DOHH2 (cell line): Measurements from ENCODE around the gene ERN1.

Source experiments
- H3F3A ChIP-seq: fragments of 200-600 bp; sonication (generic), shearing (Covaris generic); 2 replicates; pipeline ENCODE4 v1.6.0; 2016; ENCODE audit warnings: antibody characterized with exemption, mild to moderate bottlenecking; ENCODE audit not compliant: control insufficient read depth, insufficient read depth
- H3K27ac ChIP-seq: fragments of 200-600 bp; sonication (generic); 2 replicates; pipeline ENCODE4 v1.5.1; 2014; ENCODE audit warnings: low read depth, mild to moderate bottlenecking, low read length, moderate library complexity
- H3K27me3 ChIP-seq: fragments of 200-600 bp; sonication (generic); 2 replicates; pipeline ENCODE4 v1.6.1; 2014; ENCODE audit warnings: mild to moderate bottlenecking, low read length, mixed read lengths; ENCODE audit not compliant: control insufficient read depth
- H3K36me3 ChIP-seq: fragments of 200-600 bp; sonication (generic); 2 replicates; pipeline ENCODE4 v1.6.1; 2014; ENCODE audit warnings: mild to moderate bottlenecking, low read length, moderate library complexity, mixed read lengths; ENCODE audit not compliant: control insufficient read depth
- H3K4me1 ChIP-seq: fragments of 200-600 bp; sonication (generic); 2 replicates; pipeline ENCODE4 v1.6.1; 2014; ENCODE audit warnings: mild to moderate bottlenecking, low read length, mixed read lengths; ENCODE audit not compliant: control insufficient read depth
- H3K4me2 ChIP-seq: fragments of 200-600 bp; sonication (generic); 2 replicates; pipeline ENCODE4 v1.6.0; 2014; ENCODE audit warnings: mild to moderate bottlenecking, low read length, moderate library complexity
- H3K4me3 ChIP-seq: fragments of 200-600 bp; sonication (generic); 2 replicates; pipeline ENCODE4 v1.5.1; 2014; ENCODE audit warnings: mild to moderate bottlenecking, low read length, mixed read lengths
- H3K79me2 ChIP-seq: fragments of 200-600 bp; sonication (generic); 2 replicates; pipeline ENCODE4 v1.6.1; 2014; ENCODE audit warnings: mild to moderate bottlenecking, low read length, mixed read lengths; ENCODE audit not compliant: control insufficient read depth
- H3K9me2 ChIP-seq: fragments of 200-600 bp; sonication (generic); replicated peaks from 2 replicates; pipeline ENCODE4 v1.6.1; 2014; ENCODE audit warnings: mild to moderate bottlenecking, low read length, mixed read lengths; ENCODE audit not compliant: control insufficient read depth
- H3K9me3 ChIP-seq: fragments of 200-600 bp; sonication (generic); 2 replicates; pipeline ENCODE4 v1.6.1; 2014; ENCODE audit warnings: antibody characterized with exemption, low read length, mixed read lengths; ENCODE audit not compliant: control insufficient read depth, insufficient read depth
- H4K20me1 ChIP-seq: fragments of 200-600 bp; sonication (generic); 2 replicates; pipeline ENCODE4 v1.6.0; 2014; ENCODE audit warnings: low read depth, mild to moderate bottlenecking, antibody characterized with exemption, low read length, moderate library complexity; ENCODE audit not compliant: control insufficient read depth, insufficient read depth
- EZH2phosphoT487 ChIP-seq: fragments of 200-600 bp; sonication (generic); IDR thresholded peaks from 2 replicates; pipeline ENCODE4 v1.6.1; 2017; ENCODE audit warnings: borderline replicate concordance, mild to moderate bottlenecking, antibody characterized with exemption, low read length, moderate library complexity, mixed read lengths
- TF ChIP-seq, protein P1 (sequence below): fragments of 200-600 bp; sonication (generic); IDR thresholded peaks from one replicate; pipeline ENCODE4 v1.5.1; 2014; ENCODE audit warnings: antibody characterized with exemption, mild to moderate bottlenecking, low read depth, low read length; ENCODE audit not compliant: poor library complexity, severe bottlenecking

The ERN1 gene

GRCh38 chr17:63991611-63992010 is 138.3 kb downstream of the ERN1 start:
- H3K27me3 ChIP-seq: peaks cover 35% of the 10 kb centered on the region
- no peaks in the 10 kb centered on the region for H3K9me3 ChIP-seq
- H3K4me3 ChIP-seq: no peak overlapping the region
- no peak overlapping the region for H3K4me2 ChIP-seq
- TF ChIP-seq, protein P1, sequence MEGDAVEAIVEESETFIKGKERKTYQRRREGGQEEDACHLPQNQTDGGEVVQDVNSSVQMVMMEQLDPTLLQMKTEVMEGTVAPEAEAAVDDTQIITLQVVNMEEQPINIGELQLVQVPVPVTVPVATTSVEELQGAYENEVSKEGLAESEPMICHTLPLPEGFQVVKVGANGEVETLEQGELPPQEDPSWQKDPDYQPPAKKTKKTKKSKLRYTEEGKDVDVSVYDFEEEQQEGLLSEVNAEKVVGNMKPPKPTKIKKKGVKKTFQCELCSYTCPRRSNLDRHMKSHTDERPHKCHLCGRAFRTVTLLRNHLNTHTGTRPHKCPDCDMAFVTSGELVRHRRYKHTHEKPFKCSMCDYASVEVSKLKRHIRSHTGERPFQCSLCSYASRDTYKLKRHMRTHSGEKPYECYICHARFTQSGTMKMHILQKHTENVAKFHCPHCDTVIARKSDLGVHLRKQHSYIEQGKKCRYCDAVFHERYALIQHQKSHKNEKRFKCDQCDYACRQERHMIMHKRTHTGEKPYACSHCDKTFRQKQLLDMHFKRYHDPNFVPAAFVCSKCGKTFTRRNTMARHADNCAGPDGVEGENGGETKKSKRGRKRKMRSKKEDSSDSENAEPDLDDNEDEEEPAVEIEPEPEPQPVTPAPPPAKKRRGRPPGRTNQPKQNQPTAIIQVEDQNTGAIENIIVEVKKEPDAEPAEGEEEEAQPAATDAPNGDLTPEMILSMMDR: no peak
- TF ChIP-seq EZH2phosphoT487: no peak
- no peaks in the 10 kb centered on the region for H3F3A ChIP-seq
- no peaks in the 10 kb centered on the region for H3K79me2 ChIP-seq
- H3K4me1 ChIP-seq: peaks cover 5% of the 10 kb centered on the region
- H3K36me3 ChIP-seq: no peaks in the 10 kb centered on the region
- H3K27ac ChIP-seq: no peak overlapping the region
- H3K9me2 ChIP-seq: no peaks in the 10 kb centered on the region
- H4K20me1 ChIP-seq: no peaks in the 10 kb centered on the region

DNA sequence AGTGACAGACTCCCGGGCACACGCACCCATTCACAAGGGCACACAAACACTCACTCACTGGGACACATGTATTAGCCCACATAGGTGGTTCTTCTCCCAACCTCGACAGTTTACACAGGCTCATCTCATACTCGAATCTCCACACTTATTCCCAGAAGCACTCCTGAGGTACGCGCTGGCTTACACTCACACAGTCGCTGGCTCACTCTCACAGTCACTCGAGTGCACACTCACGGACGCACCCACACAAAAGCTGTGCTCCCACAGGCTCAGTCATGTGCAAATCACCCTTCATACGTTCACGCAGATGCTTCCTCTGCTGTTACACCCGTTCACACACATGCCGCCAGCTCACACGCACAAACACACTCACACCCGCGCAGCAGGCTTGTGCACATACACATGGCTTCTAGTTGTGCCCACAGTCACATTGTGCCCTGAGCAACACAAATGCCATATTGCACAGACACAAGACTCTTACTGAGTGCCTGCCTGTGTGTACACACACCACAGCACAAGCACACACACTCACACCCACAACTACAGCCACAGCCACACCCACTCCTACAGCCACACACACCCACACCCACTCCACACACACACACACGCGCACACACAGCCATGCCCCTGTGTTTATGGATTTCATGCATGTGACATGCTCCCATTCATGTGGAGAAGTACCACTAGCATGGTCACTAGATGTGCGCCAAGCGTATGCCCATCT is 140.2 kb downstream of the ERN1 start:
- H3K4me3 ChIP-seq: no peak overlapping the region
- no peaks in the 10 kb centered on the region for H3K9me2 ChIP-seq
- no peaks in the 10 kb centered on the region for H4K20me1 ChIP-seq
- no peaks in the 10 kb centered on the region for H3K79me2 ChIP-seq
- no peaks in the 10 kb centered on the region for H3K36me3 ChIP-seq
- H3K27ac ChIP-seq: no peak overlapping the region
- TF ChIP-seq, protein P1: no peak
- no peak for TF ChIP-seq EZH2phosphoT487
- no peaks in the 10 kb centered on the region for H3K9me3 ChIP-seq
- no peaks in the 10 kb centered on the region for H3F3A ChIP-seq
- H3K4me2 ChIP-seq: no peak overlapping the region
- peaks cover 5% of the 10 kb centered on the region for H3K4me1 ChIP-seq
- H3K27me3 ChIP-seq: peaks cover 24% of the 10 kb centered on the region
